Hepatocyte (in vitro differentiated cells): Measurements from ENCODE around the gene GRM4. TPM values are rescaled to one million over a fixed set of nuclear protein-coding genes. Genes with fewer than 3 reads are reported as not detected.

Source experiments
- DNase-seq: peaks from one replicate; pipeline ENCODE4 v3.0.0-alpha.2; 2016; ENCODE audit warnings: low spot score
- H2AFZ ChIP-seq: fragments of 200-600 bp; sonication (generic); 2 replicates; pipeline ENCODE4 v1.6.0; 2016; ENCODE audit warnings: antibody characterized with exemption, mild to moderate bottlenecking
- H3K27ac ChIP-seq: fragments of 200-600 bp; sonication (generic); 2 replicates; pipeline ENCODE4 v1.5.1; 2016; ENCODE audit warnings: mild to moderate bottlenecking
- H3K27me3 ChIP-seq: fragments of 200-600 bp; sonication (generic); 2 replicates; pipeline ENCODE4 v1.6.1; 2016
- H3K36me3 ChIP-seq: fragments of 200-600 bp; sonication (generic); replicated peaks from 2 replicates; pipeline ENCODE4 v1.5.1; 2016; ENCODE audit warnings: low read depth; ENCODE audit not compliant: insufficient read depth
- H3K4me1 ChIP-seq: fragments of 200-600 bp; sonication (generic); 2 replicates; pipeline ENCODE4 v1.5.1; 2016; ENCODE audit warnings: mild to moderate bottlenecking, moderate library complexity; ENCODE audit not compliant: insufficient read depth
- H3K4me2 ChIP-seq: fragments of 200-600 bp; sonication (generic); 2 replicates; pipeline ENCODE4 v1.6.0; 2016
- H3K4me3 ChIP-seq: fragments of 200-600 bp; sonication (generic); 2 replicates; pipeline ENCODE4 v1.5.1; 2016; ENCODE audit warnings: mild to moderate bottlenecking
- H3K79me2 ChIP-seq: fragments of 200-600 bp; sonication (generic); 2 replicates; pipeline ENCODE4 v1.6.0; 2017; ENCODE audit warnings: mild to moderate bottlenecking
- H3K9me2 ChIP-seq: fragments of 200-600 bp; sonication (generic); replicated peaks from 2 replicates; pipeline ENCODE4 v1.6.0; 2017; ENCODE audit warnings: mild to moderate bottlenecking; ENCODE audit not compliant: insufficient read depth
- H3K9me3 ChIP-seq: fragments of 200-600 bp; sonication (generic); 2 replicates; pipeline ENCODE4 v1.5.1; 2016; ENCODE audit warnings: low read depth, mild to moderate bottlenecking
- H4K20me1 ChIP-seq: fragments of 200-600 bp; sonication (generic); 2 replicates; pipeline ENCODE4 v1.6.0; 2016; ENCODE audit warnings: mild to moderate bottlenecking; ENCODE audit not compliant: insufficient read depth, poor library complexity, severe bottlenecking
- EZH2 ChIP-seq: fragments of 200-600 bp; sonication (generic); IDR thresholded peaks from 2 replicates; pipeline ENCODE4 v1.6.1; 2016; ENCODE audit warnings: antibody characterized with exemption, mild to moderate bottlenecking, borderline replicate concordance
- EZH2phosphoT487 ChIP-seq: fragments of 200-600 bp; sonication (generic); IDR thresholded peaks from one replicate; pipeline ENCODE4 v1.6.1; 2018; ENCODE audit warnings: antibody characterized with exemption, mild to moderate bottlenecking, low read depth, moderate library complexity; ENCODE audit not compliant: unreplicated experiment, severe bottlenecking
- WGBS: methylation state at CpG from one replicate; pipeline ENCODE4 v1.1.6; 2016; ENCODE audit warnings: low lambda C conversion rate; ENCODE audit errors: missing lambda C conversion rate; 5-methylcytosine and 5-hydroxymethylcytosine counted together
- polyA plus RNA-seq: library from polyadenylated mRNA; unstranded; fragments of >200 nt; fragmentation: Nextera tagmentation; extraction: Ambion mirVana; gene quantifications from 2 replicates; pipeline ENCODE4 v1.2.1, GENCODE V29; 2016
- total RNA-seq: library from RNA; depleted of rRNA; stranded (reverse); fragments of >200 nt; gene quantifications from 2 replicates; pipeline ENCODE4 v1.2.3, GENCODE V29; 2014
- TF ChIP-seq, protein P1 (sequence below): fragments of 200-600 bp; sonication (generic); IDR thresholded peaks from 2 replicates; pipeline ENCODE4 v1.5.1; 2016; ENCODE audit warnings: antibody characterized with exemption, mild to moderate bottlenecking; ENCODE audit not compliant: poor library complexity

GRM4 gene
- total and polyA plus RNA-seq, 2 experiments from 2014 or later = 0.03 TPM; not detected in 1

DNA sequence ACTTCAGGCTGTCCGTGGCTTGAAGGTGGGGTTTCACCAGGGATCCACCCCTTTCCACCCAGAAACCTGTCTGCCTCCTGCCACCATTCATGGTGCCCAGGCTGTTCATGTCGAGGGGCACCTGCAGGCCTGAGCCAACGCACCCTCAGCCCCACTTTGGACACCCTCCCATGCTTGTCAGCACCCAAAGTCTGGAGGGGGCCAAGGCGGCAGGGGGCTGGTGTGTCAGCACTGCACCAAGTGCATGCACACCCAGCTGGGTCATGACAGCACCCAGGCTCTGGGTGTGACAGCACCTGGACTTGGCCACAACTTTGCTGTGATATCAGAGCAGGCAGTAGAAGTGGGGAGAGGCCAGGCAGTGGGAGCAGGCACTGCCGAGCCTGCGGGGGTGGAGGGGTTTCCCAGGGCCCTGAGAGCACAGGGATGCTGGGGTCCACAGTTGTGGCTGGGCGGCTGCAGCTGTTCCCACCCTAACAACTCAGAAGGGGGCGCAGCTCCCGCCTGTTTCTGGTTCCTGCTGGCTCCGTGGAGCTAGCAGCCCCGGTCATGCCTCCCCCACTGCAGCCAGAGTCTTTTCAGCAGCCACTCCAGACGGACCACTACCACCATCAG lies 33.3 kb upstream of the GRM4 start:
- Histone ChIP-seq H2AFZ (no peak overlapping the region), H3K9me2 (no peaks in the 10 kb centered on the region), H3K27me3 (no peaks in the 10 kb centered on the region), H3K4me2 (no peak overlapping the region), H3K4me3 (no peak overlapping the region), H3K9me3 (no peaks in the 10 kb centered on the region), H3K79me2 (no peaks in the 10 kb centered on the region), H3K36me3 (no peaks in the 10 kb centered on the region), H4K20me1 (no peaks in the 10 kb centered on the region), H3K4me1 (no peaks in the 10 kb centered on the region), H3K27ac (no peak overlapping the region)
- 83% methylated on average over 11 of the region's 12 CpGs for WGBS
- TF ChIP-seq EZH2 (no peak), EZH2phosphoT487 (no peak)
- TF ChIP-seq, protein P1, sequence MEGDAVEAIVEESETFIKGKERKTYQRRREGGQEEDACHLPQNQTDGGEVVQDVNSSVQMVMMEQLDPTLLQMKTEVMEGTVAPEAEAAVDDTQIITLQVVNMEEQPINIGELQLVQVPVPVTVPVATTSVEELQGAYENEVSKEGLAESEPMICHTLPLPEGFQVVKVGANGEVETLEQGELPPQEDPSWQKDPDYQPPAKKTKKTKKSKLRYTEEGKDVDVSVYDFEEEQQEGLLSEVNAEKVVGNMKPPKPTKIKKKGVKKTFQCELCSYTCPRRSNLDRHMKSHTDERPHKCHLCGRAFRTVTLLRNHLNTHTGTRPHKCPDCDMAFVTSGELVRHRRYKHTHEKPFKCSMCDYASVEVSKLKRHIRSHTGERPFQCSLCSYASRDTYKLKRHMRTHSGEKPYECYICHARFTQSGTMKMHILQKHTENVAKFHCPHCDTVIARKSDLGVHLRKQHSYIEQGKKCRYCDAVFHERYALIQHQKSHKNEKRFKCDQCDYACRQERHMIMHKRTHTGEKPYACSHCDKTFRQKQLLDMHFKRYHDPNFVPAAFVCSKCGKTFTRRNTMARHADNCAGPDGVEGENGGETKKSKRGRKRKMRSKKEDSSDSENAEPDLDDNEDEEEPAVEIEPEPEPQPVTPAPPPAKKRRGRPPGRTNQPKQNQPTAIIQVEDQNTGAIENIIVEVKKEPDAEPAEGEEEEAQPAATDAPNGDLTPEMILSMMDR = no peak
- no peak for DNase-seq

DNA sequence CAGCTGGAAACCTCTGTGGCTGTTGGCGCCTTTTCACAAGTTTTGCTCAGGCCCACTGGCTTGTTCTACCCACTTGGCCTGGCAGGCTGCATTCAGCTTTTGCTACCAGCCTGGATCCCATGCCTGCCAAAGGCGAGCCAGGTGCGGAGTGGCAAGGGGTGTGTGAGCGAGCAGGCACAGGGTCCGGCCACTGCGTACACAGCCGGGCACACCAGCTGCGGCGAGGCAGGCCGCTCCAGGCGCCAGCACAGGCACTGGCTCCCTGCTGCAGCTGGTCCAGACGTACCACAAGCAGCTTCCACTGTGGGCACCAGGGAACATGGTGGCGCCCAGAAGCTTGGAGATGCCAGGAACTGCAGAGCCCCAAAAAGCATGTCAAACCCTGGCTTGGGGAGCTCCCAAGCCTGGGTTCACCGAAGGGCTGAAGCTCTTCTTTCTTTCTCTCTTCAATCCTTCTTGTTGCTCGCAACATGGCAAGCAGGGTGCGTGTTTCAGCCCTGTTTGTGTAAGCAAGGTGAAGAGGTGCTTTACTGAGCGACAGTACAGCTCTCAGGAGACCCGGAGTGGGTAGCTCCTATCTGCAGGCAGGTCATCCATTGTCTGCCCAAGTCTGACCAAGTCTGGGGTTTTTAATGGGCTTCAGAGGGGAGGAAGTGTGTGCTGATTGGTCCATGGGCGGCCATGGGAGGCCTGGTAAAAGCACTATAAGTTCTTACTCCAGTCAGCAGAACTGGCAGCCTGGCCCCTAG lies 32.6 kb upstream of the GRM4 start:
- no peaks in the 10 kb centered on the region for H3K9me2 ChIP-seq
- 95% methylated on average over 19 of the region's 19 CpGs for WGBS
- H3K27ac ChIP-seq = no peak overlapping the region
- H3K4me3 ChIP-seq = no peak overlapping the region
- no peaks in the 10 kb centered on the region for H3K9me3 ChIP-seq
- TF ChIP-seq EZH2phosphoT487 (no peak), EZH2 (no peak)
- TF ChIP-seq, protein P1 = no peak
- no peaks in the 10 kb centered on the region for H3K36me3 ChIP-seq
- H3K27me3 ChIP-seq = no peaks in the 10 kb centered on the region
- H3K79me2 ChIP-seq = no peaks in the 10 kb centered on the region
- H2AFZ ChIP-seq = no peak overlapping the region
- H3K4me1 ChIP-seq = no peaks in the 10 kb centered on the region
- no peak overlapping the region for H3K4me2 ChIP-seq
- no peaks in the 10 kb centered on the region for H4K20me1 ChIP-seq
- no peak for DNase-seq

DNA sequence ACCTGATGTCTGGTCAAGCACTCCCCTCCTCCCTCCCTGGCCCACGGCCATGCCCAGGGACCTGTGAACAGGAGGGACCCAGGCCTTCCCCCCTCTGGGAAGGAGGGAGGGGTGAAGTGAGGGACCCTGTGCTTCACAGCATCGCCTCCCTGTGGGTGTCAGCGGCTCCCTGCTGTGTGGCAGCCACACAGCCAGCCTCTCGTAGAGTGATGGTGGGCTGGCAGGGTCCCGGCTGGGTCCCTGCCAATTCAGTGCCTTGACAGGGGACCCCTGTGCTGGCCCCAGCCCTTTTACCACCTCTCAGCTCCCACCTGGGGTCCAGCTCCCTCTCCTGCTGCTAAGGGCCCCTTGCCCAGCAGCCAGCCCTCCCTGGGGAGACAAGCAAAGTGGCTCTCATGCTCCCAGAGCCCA lies 31.3 kb upstream of the GRM4 start:
- 92% methylated on average over 5 of the region's 5 CpGs for WGBS
- no peaks in the 10 kb centered on the region for H3K36me3 ChIP-seq
- no peaks in the 10 kb centered on the region for H3K9me2 ChIP-seq
- TF ChIP-seq, protein P1 = no peak
- TF ChIP-seq EZH2phosphoT487 = no peak
- no peak for TF ChIP-seq EZH2
- no peaks in the 10 kb centered on the region for H4K20me1 ChIP-seq
- H3K4me2 ChIP-seq = no peak overlapping the region
- DNase-seq = no peak
- H3K4me1 ChIP-seq = no peaks in the 10 kb centered on the region
- H3K27me3 ChIP-seq = no peaks in the 10 kb centered on the region
- H2AFZ ChIP-seq = no peak overlapping the region
- H3K9me3 ChIP-seq = no peaks in the 10 kb centered on the region
- no peaks in the 10 kb centered on the region for H3K79me2 ChIP-seq
- no peak overlapping the region for H3K27ac ChIP-seq
- H3K4me3 ChIP-seq = no peak overlapping the region
